Omental fat pad (tissue), 4 donors: Measurements from ENCODE around the gene C5orf47. TPM values are rescaled to one million over a fixed set of nuclear protein-coding genes. Genes with fewer than 3 reads are reported as not detected.

Source experiments
- ATAC-seq: fragments of 150-250 bp; one replicate; pipeline ENCODE4 v1.9.1; 2016; ENCODE audit warnings: mild to moderate bottlenecking, moderate library complexity; ENCODE audit not compliant: low FRiP score
- DNase-seq: peaks from one replicate; pipeline ENCODE4 v3.0.0-alpha.2; 2019; ENCODE audit warnings: low spot score
- total RNA-seq, 4 donors: library from RNA; depleted of rRNA; stranded (reverse); fragments of >200 nt; gene quantifications; one replicate each; pipeline ENCODE4 v1.1.0, GENCODE V29; 2016
- TF ChIP-seq, protein P1 (sequence below), 3 donors: fragments of 450-650 bp; IDR thresholded peaks; one replicate each; pipeline ENCODE4 v1.5.1; 2016 to 2017; ENCODE audit warnings: antibody characterized with exemption in 3 of 3, mild to moderate bottlenecking in 3 of 3, moderate library complexity in 2 of 3

Gene C5orf47
- total RNA-seq, 4 donors from 2014 or later = 0.19 TPM; not detected in 3

DNA sequence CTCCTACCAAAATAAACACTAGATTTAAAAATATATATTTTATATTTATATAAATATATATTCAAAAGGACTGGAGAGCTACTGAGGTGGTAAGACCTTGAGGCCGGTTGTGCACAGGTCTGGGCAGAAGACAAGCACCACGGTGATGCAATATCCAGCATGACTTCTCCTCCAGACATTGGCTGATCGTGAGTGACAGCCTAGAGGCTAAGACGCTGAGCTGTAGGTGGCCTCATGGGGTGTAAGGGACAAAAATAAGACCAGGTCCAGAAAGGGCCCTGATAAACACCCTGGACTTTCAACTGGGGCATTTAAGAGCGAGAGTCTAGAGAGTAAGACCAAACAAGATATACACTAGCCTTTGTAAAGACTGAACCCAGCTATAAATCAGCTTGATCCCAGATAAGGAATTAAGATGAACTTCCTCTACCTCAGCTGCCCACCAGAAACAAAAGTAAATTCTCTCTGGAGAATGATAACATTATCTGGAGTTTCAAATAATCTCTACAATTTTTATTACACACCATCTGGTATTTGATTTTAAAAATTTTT, 14.2 kb upstream of the C5orf47 start:
- TF ChIP-seq, protein P1, sequence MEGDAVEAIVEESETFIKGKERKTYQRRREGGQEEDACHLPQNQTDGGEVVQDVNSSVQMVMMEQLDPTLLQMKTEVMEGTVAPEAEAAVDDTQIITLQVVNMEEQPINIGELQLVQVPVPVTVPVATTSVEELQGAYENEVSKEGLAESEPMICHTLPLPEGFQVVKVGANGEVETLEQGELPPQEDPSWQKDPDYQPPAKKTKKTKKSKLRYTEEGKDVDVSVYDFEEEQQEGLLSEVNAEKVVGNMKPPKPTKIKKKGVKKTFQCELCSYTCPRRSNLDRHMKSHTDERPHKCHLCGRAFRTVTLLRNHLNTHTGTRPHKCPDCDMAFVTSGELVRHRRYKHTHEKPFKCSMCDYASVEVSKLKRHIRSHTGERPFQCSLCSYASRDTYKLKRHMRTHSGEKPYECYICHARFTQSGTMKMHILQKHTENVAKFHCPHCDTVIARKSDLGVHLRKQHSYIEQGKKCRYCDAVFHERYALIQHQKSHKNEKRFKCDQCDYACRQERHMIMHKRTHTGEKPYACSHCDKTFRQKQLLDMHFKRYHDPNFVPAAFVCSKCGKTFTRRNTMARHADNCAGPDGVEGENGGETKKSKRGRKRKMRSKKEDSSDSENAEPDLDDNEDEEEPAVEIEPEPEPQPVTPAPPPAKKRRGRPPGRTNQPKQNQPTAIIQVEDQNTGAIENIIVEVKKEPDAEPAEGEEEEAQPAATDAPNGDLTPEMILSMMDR (IDR thresholded peaks at IDR 0.05) = no peak
- DNase-seq (no peak), ATAC-seq (no peak)

DNA sequence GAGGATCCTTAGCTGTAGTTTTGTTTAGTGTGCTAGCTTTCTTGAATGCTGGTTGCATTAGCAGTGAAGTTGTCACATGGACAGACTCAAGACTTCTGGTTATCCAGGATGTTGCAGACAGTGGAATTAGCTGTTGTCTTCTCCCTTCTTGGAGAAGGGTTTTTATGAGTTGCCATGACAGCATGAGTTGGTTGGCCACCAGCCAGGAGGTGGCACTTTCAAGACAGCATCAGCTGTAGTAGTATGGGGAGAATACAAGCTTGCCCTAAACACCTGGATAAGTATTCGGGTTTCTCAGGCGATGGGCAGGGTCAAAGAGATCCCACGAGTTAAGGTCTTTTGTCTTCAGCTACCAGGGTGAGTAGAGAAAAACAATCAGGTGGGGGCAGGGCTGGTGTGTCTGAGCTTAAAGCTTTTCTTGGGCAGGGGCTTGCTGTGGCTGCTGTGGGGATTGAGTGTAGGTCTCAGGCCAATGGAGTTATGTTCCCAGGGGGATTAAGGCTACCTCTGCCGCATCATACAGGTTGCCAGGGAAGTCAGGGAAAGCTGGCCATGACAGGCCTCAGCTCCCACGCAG, 7.7 kb upstream of the C5orf47 start:
- ATAC-seq (no peak), DNase-seq (no peak)
- TF ChIP-seq, protein P1 (IDR thresholded peaks at IDR 0.05) = no peak

DNA sequence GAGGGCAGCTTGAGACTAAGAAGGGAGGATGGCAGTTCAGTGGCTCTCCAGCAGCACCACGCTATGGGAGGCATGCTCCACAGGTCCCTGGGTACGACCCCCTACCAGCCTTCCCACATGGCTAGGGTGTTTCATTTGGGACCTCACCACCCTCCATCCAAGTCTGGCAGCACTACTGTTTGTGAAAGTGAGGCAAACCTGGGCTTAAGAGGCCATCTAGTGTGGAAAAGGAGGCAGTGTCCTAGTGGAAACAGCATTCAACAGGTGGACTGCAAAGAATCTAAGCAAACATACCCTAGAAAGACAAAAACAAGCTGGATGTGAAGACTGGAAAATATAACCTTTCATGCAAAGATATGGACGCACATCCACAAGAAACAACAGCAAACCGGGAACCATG, 4.8 kb upstream of the C5orf47 start:
- no peak for DNase-seq
- no peak for ATAC-seq

DNA sequence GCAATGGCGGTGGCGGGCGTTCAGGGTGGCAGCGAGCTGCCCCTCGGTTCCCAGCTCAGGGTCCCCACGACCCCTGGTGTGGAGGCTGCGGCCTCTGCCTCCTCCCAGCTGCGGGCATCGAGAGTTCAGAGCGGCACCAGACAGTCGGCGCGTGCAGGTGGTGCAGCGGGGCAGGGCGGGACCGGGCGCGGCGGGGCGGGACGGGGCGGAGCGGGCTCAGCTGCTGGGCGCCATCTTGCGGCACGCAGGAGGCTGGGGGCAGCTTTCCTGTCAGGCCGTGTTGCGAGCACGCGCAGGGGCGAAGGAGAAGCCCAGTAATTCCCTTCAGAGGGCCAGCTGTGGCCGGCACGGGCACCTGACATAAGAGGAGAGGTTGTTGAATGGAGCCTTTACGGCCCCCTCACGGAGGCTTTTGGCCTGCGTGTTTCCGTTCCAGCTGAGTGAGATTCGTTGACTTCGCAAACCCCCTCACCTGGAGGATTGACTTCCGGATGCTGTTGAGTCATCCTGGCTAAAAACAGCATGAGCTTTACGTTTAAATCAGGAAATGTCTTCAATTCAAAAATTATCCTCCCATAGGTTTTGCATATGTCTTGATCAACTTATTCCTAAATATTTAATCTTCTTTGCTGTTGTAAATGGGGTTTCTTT, 587 bp downstream of the C5orf47 start:
- no peak for DNase-seq
- TF ChIP-seq, protein P1 (IDR thresholded peaks at IDR 0.05) = no peak
- no peak for ATAC-seq

More for the DNA sequence above, 4.8 kb upstream of the C5orf47 start:
- TF ChIP-seq, protein P1 (IDR thresholded peaks at IDR 0.05) = no peak

DNA sequence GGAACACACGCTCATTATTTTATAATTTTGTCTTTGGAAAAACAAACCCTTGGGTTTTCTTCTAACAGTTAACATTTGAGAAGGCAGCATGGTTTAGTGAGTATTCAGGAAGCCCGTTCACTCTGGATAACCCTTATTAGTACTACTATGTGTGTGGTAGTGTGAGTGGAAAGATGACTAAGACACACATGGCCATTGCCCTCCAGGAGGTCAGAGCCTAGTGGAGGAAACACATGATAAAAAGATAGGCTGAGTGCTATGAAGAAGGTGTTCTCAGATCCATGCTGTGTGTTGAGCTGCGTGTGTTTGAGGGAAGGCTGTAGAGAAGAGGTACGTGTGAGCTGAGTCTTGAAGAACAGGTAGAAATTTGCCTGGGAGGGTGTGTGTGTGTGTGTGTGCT, 8.4 kb downstream of the C5orf47 start:
- DNase-seq (no peak), ATAC-seq (no peak)
- TF ChIP-seq, protein P1 (IDR thresholded peaks at IDR 0.05) = no peak

DNA sequence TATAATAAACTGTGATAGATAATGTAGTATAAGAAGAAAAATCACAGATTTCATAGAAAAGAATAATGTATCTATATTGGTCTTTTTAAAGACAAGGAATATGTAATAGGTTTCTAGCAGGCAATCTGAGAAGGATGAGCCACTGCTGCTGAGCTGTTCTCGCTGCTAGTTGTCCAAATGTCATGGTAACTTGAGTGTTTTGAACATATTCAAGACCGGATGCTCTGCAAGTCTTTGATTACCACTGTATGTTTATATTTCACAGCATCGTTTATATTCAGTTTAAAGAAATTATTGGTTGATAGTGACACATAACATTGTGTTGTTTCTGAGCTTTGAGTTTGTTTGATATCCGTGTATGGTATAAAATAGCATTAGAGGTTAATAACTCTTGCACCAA, 9.6 kb downstream of the C5orf47 start:
- TF ChIP-seq, protein P1 (IDR thresholded peaks at IDR 0.05) = no peak
- ATAC-seq (no peak), DNase-seq (no peak)

DNA sequence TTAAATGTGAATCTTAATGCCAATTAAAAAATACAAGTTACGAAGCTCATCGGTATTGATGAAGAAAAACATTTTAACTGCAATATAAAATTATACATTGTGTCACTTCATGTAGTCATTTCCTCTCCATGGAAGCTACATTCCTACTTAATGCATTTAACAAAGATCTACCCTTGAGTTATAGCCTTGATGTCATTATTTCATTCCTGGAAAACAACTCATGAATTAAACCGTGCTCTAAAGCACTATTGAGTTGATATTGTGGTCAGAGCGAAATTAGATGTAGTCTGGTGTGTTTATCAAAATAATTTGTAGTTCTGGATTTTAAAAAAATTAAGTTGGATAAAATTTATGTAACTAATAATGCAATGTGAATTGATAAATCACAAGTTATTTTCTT, 11.1 kb downstream of the C5orf47 start:
- DNase-seq (no peak), ATAC-seq (no peak)
- TF ChIP-seq, protein P1 (IDR thresholded peaks at IDR 0.05) = no peak
